CD14-positive monocyte (primary cell): ENCODE measurements around the gene PRKN. TPM values are rescaled to one million over a fixed set of nuclear protein-coding genes. Genes with fewer than 3 reads are reported as not detected.

ENCODE experiments used
- DNase-seq, 3 donors: peaks; one replicate each; pipeline ENCODE4 v3.0.0-alpha.2; 2011 to 2022
- H2AFZ ChIP-seq: 2 replicates; pipeline ENCODE4 v1.6.0; 2012; ENCODE audit warnings: mild to moderate bottlenecking, low read depth, low read length, inconsistent platforms; ENCODE audit not compliant: insufficient read depth, poor library complexity, severe bottlenecking
- H3K27ac ChIP-seq, 2 donors: 1 replicate in 1 of 2; 2 replicates in 1 of 2; pipeline ENCODE4 v1.5.1; 2012 to 2013; ENCODE audit warnings: low read length in 2 of 2, control low read depth in 1 of 2, inconsistent platforms in 1 of 2, low read depth in 1 of 2, mild to moderate bottlenecking in 1 of 2
- H3K27me3 ChIP-seq, 2 donors: one replicate each; pipeline versions ENCODE4 v1.6.0 to v1.6.1; 2011 to 2013; ENCODE audit warnings: low read length in 2 of 2; ENCODE audit not compliant: control insufficient read depth in 2 of 2, insufficient read depth in 2 of 2
- H3K36me3 ChIP-seq, 2 donors: replicated peaks in 1 of 2; 1 replicate in 1 of 2; 2 replicates in 1 of 2; pipeline versions ENCODE4 v1.5.1 to v1.6.1; 2012 to 2013; ENCODE audit warnings: low read length in 2 of 2, control low read depth in 1 of 2, inconsistent platforms in 1 of 2, mild to moderate bottlenecking in 1 of 2; ENCODE audit not compliant: insufficient read depth in 2 of 2, control insufficient read depth in 1 of 2
- H3K4me1 ChIP-seq, 2 donors: 1 replicate in 1 of 2; 2 replicates in 1 of 2; pipeline versions ENCODE4 v1.5.1 to v1.6.1; 2012 to 2013; ENCODE audit warnings: low read length in 2 of 2, control low read depth in 1 of 2, inconsistent platforms in 1 of 2, mild to moderate bottlenecking in 1 of 2, moderate library complexity in 1 of 2; ENCODE audit not compliant: insufficient read depth in 2 of 2, control insufficient read depth in 1 of 2
- H3K4me2 ChIP-seq: replicated peaks from 2 replicates; pipeline ENCODE3; 2012; ENCODE audit warnings: low read length, moderate library complexity, mild to moderate bottlenecking; ENCODE audit not compliant: poor library complexity, severe bottlenecking; ENCODE audit errors: extremely low read depth
- H3K4me3 ChIP-seq, 3 experiments: fragments of 200-600 bp in 1 of 3; sonication (generic) in 1 of 3; replicated peaks in 1 of 3; 1 replicate in 2 of 3; 2 replicates in 1 of 3; pipeline ENCODE4 v1.5.1; 2011 to 2013; ENCODE audit warnings: low read length in 3 of 3, mild to moderate bottlenecking in 3 of 3, control low read depth in 2 of 3, low read depth in 2 of 3, inconsistent platforms in 1 of 3, moderate library complexity in 1 of 3
- H3K79me2 ChIP-seq: 2 replicates; pipeline ENCODE4 v1.6.0; 2012; ENCODE audit warnings: mild to moderate bottlenecking, control low read depth, inconsistent platforms, low read length, moderate library complexity; ENCODE audit not compliant: insufficient read depth
- H3K9ac ChIP-seq: 2 replicates; pipeline ENCODE4 v1.6.0; 2017; ENCODE audit warnings: low read length, mild to moderate bottlenecking; ENCODE audit not compliant: insufficient read depth, poor library complexity, severe bottlenecking
- H3K9me3 ChIP-seq, 2 donors: replicated peaks in 1 of 2; 1 replicate in 1 of 2; 2 replicates in 1 of 2; pipeline versions ENCODE4 v1.5.1 to v1.6.1; 2012 to 2013; ENCODE audit warnings: low read length in 2 of 2, control low read depth in 1 of 2; ENCODE audit not compliant: control insufficient read depth in 1 of 2, insufficient read depth in 1 of 2
- H4K20me1 ChIP-seq: 2 replicates; pipeline ENCODE4 v1.6.0; 2012; ENCODE audit warnings: mild to moderate bottlenecking, low read length, control low read depth, moderate library complexity; ENCODE audit not compliant: insufficient read depth
- H3K27ac Mint-ChIP-seq, 7 donors: one replicate each; pipeline ENCODE4 v1.8.0; 2020; ENCODE audit warnings: mild to moderate bottlenecking in 7 of 7, mixed read lengths in 7 of 7, moderate library complexity in 6 of 7, inconsistent platforms in 2 of 7
- H3K27me3 Mint-ChIP-seq, 3 donors: one replicate each; pipeline ENCODE4 v1.8.0; 2021 to 2022; ENCODE audit warnings: low read depth in 3 of 3, mild to moderate bottlenecking in 3 of 3, mixed read lengths in 3 of 3, moderate library complexity in 3 of 3, inconsistent platforms in 1 of 3
- H3K36me3 Mint-ChIP-seq, 2 donors: one replicate each; pipeline ENCODE4 v1.8.0; 2020; ENCODE audit warnings: mixed read lengths in 2 of 2, inconsistent platforms in 1 of 2, mild to moderate bottlenecking in 1 of 2
- H3K4me1 Mint-ChIP-seq: one replicate; pipeline ENCODE4 v1.8.0; 2020; ENCODE audit warnings: mild to moderate bottlenecking, mixed read lengths
- H3K4me3 Mint-ChIP-seq, 2 donors: one replicate each; pipeline ENCODE4 v1.8.0; 2020; ENCODE audit warnings: mild to moderate bottlenecking in 2 of 2, mixed read lengths in 2 of 2, moderate library complexity in 1 of 2
- H3K9me3 Mint-ChIP-seq, 7 donors: one replicate each; pipeline ENCODE4 v1.8.0; 2020 to 2022; ENCODE audit warnings: mixed read lengths in 7 of 7, mild to moderate bottlenecking in 6 of 7, moderate library complexity in 6 of 7, inconsistent platforms in 2 of 7
- CTCF ChIP-seq: fragments of 200-600 bp; IDR thresholded peaks from one replicate; pipeline ENCODE4 v1.8.0; 2022; ENCODE audit warnings: antibody characterized with exemption, mild to moderate bottlenecking
- WGBS: methylation state at CpG from one replicate; pipeline ENCODE4 v1.1.5; 2013; ENCODE audit warnings: missing lambda C conversion rate; ENCODE audit not compliant: insufficient coverage; 5-methylcytosine and 5-hydroxymethylcytosine counted together
- intact Hi-C, 2 donors: fragments of 100-400 bp; cut with micrococcal nuclease; formaldehyde crosslinking; loops; one replicate each; pipeline versions ENCODE4 v1.15.0 to v1.15.1; 2023
- polyA plus RNA-seq, 3 donors: library from polyadenylated mRNA; depleted of rRNA in 1 of 3; unstranded in 2 of 3; stranded (reverse) in 1 of 3; fragments of 300-500 nt in 2 of 3; fragments of >200 nt in 1 of 3; fragmentation: Illumina TruSeq in 2 of 3; gene quantifications; 1 replicate in 2 of 3; 2 replicates in 1 of 3; pipeline ENCODE4 v1.2.3, GENCODE V29; 2012 to 2021

PRKN gene
- polyA plus RNA-seq, 3 donors, result 0.19 to 0.21 TPM; not detected in 1

DNA sequence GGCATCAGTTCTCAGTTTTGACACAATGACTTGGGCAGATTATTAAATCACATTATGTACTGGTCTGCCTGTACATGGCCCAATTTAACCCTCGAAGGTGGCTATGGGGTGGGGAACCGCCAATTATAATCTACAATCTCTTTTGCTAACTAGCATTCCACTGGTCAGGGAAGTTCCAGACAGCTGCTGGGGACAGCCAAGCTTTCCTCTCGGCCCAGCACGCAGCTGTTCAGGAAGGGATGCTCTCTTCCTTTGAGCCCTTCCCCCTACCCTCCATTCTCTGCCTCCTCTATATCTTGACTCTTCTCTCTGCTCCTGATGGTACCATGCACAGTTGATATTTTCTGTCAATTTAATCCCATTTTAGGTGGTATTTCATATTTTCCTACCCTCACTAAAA is 1220.2 kb downstream of the PRKN start:
- no peak for TF ChIP-seq CTCF
- Histone ChIP-seq H3K4me2 (no peak overlapping the region), H2AFZ (no peak overlapping the region), H3K4me3 (no peak overlapping the region), H3K9ac (no peak overlapping the region), H4K20me1 (no peaks in the 10 kb centered on the region), H3K4me1 (no peaks in the 10 kb centered on the region), H3K27me3 (no peaks in the 10 kb centered on the region), H3K79me2 (no peaks in the 10 kb centered on the region), H3K27ac (no peak overlapping the region), H3K36me3 (no peaks in the 10 kb centered on the region), H3K9me3 (peaks cover 5 to 22% of the 10 kb centered on the region in 2 donors)
- no peak overlapping the region for H3K4me3 Mint-ChIP-seq
- H3K27ac Mint-ChIP-seq, result no peak overlapping the region
- H3K4me1 Mint-ChIP-seq, result no peaks in the 10 kb centered on the region
- H3K36me3 Mint-ChIP-seq, result no peaks in the 10 kb centered on the region
- peaks cover 6 to 22% (median 18%) of the 10 kb centered on the region in 7 donors for H3K9me3 Mint-ChIP-seq
- intact Hi-C loops, result no loop called here
- DNase-seq, result no peak
- WGBS, result 34% methylated on average over 2 of the region's 4 CpGs
- no peaks in the 10 kb centered on the region for H3K27me3 Mint-ChIP-seq

DNA sequence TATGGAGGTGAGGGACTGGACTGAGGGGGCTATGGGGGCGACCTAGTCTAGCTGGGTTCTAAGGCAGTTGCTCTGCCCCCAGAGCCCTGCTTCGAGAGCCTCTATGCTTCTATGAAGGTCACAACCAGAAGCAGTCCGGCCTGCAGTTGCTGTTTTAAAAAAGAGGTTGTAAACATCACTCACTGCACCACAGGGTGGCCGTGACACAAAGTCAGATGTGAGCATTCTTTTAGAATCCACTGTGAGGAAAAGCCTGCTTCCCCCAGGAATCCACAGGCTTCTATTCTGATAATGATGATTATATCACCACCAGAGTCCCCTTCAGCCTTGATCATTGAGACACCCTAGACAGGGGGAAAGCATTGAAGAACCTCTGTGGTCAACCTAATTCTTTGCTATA is 1224.0 kb downstream of the PRKN start:
- H3K79me2 ChIP-seq, result no peaks in the 10 kb centered on the region
- no peak overlapping the region for H3K27ac ChIP-seq
- peaks cover 5 to 12% of the 10 kb centered on the region in 2 donors for H3K9me3 ChIP-seq
- Mint-ChIP-seq H3K27ac (no peak overlapping the region), H3K9me3 (peaks cover 2 to 11% (median 7%) of the 10 kb centered on the region in 7 donors), H3K27me3 (peaks cover 0 to 2% (median under 1%) of the 10 kb centered on the region in 3 donors), H3K4me1 (no peaks in the 10 kb centered on the region), H3K4me3 (no peak overlapping the region), H3K36me3 (no peaks in the 10 kb centered on the region)
- no peak overlapping the region for H2AFZ ChIP-seq
- TF ChIP-seq CTCF, result no peak
- 60% methylated on average over 2 of the region's 4 CpGs for WGBS
- intact Hi-C loops, result no loop called here
- H3K36me3 ChIP-seq, result no peaks in the 10 kb centered on the region
- no peak overlapping the region for H3K4me2 ChIP-seq
- no peak for DNase-seq
- H3K4me3 ChIP-seq, result no peak overlapping the region
- H3K4me1 ChIP-seq, result no peaks in the 10 kb centered on the region
- no peaks in the 10 kb centered on the region for H3K27me3 ChIP-seq
- H4K20me1 ChIP-seq, result no peaks in the 10 kb centered on the region
- H3K9ac ChIP-seq, result no peak overlapping the region
